Pancreas (tissue), 10 donors: ENCODE results near the gene IQCE. TPM values are rescaled to one million over a fixed set of nuclear protein-coding genes. Genes with fewer than 3 reads are reported as not detected.
A peak's percentile ranks its signal among the peaks of the same experiment; 100 is the strongest.

Experiments
- ATAC-seq, 4 donors: fragments of 200-7000 bp; cut with Tn5 transposase; one replicate each; pipeline versions ENCODE4 v1.8.0 to v1.9.1; 2020; ENCODE audit warnings: mild to moderate bottlenecking in 4 of 4, moderate library complexity in 4 of 4
- DNase-seq, 6 donors: peaks; one replicate each; pipeline ENCODE4 v3.0.0-alpha.2; 2020
- FAIRE-seq: peaks from 2 replicates; lab custom pipeline; 2012; peaks lifted over from hg19 to GRCh38; lab: Jason Lieb, UNC
- H3K27ac ChIP-seq, 4 donors: fragments of 200-600 bp; sonication (generic); 1 replicate in 3 of 4; 2 replicates in 1 of 4; pipeline versions ENCODE4 v1.5.0 to v1.8.0; 2020
- H3K27me3 ChIP-seq, 4 donors: fragments of 200-600 bp; one replicate each; pipeline ENCODE4 v1.8.0; 2021
- H3K36me3 ChIP-seq, 3 donors: fragments of 200-600 bp; sonication (generic) in 1 of 3; one replicate each; pipeline versions ENCODE4 v1.5.0 to v1.8.0; 2020 to 2021
- H3K4me1 ChIP-seq, 3 donors: fragments of 200-600 bp; one replicate each; pipeline ENCODE4 v1.8.0; 2021
- H3K4me3 ChIP-seq, 4 donors: fragments of 200-600 bp; sonication (generic) in 2 of 4; one replicate each; pipeline versions ENCODE4 v1.5.0 to v1.8.0; 2020 to 2021
- H3K9me3 ChIP-seq, 4 donors: fragments of 200-600 bp; one replicate each; pipeline ENCODE4 v1.8.0; 2021
- CTCF ChIP-seq, 4 donors: fragments of 200-600 bp; sonication (generic) in 3 of 4; IDR thresholded peaks; one replicate each; pipeline versions ENCODE4 v1.5.0 to v1.8.0; 2021; ENCODE audit warnings: antibody characterized with exemption in 4 of 4
- WGBS, 2 donors: extraction: QIAGEN DNeasy Blood & Tissue Kit; methylation state at CpG; one replicate each; pipeline ENCODE4 v1.1.7; 2013; 5-methylcytosine and 5-hydroxymethylcytosine counted together
- intact Hi-C, 3 donors: fragments of 100-400 bp; cut with DNase I; formaldehyde crosslinking; loops; one replicate each; pipeline versions ENCODE4 v1.11.1 to v1.14.2; 2022
- polyA plus RNA-seq, 2 donors: library from polyadenylated mRNA; stranded (reverse); fragments of 200-250 nt; gene quantifications; one replicate each; pipeline ENCODE4 v1.2.3, GENCODE V29; 2013
- total RNA-seq, 6 donors: library from RNA; stranded (reverse); fragmentation: NEBNext Ultra II Directional in 4 of 6; extraction: Animal tissue kit (Norgen Biotek cat#: 25700) in 4 of 6; gene quantifications; one replicate each; pipeline versions ENCODE4 v1.2.1 to v1.2.4, GENCODE V29; 2021 to 2023
- donor health status: healthy with polysubstance abuse.
- donor health status: DM: no; HTN: no; CAD: no; lungs with moderate emphysema.
- donor health status: DM: no; HTN: no; CAD: no.
- donor health status: control.
- donor health status: control.
- donor health status: Bipolar disorder and iron deficiency.
- donor health status: DM: yes; HTN: yes; CAD: no.
- donor health status: DM: no; HTN: no; CAD: no.
- donor health status: DM: no; HTN: no; CAD: no.
- donor health status: DM: yes; HTN: yes; CAD: no.

IQCE gene
- total and polyA plus RNA-seq, 8 donors: 8.8 to 14.1 (median 10.9) TPM

DNA sequence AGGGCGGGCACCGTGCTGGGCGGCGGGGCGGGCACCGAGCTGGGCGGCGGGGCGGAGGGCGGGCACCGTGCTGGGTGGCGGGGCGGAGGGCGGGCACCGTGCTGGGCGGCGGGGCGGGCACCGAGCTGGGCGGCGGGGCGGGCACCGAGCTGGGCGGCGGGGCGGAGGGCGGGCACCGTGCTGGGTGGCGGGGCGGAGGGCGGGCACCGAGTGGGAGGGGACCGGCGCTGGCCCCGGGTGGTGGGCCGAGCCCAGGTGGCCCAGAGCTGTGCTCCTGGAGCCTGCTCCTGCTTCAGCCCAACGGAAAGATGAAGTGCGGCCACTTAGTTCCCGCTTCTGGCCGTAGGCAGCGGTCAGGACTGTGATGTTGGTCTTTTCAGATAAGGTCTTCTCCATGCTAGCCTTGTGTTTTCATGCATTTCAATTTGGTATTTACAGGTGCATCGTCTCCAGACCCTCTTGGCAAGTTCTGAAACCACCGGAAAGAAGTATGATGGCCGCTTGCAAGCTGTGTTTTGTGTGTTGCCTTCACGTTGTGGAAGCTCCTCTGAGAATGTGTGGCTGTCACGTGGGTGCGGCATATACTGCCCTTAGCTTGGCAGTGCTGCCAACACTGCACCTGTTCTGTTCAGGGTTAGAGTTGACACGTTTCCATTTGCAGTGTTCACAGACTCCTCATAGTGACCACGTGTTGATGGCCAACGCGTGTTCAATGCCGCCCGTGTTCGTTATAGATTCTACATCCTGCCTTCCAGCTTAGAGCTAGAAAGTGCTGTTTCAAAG is 25.2 kb downstream of the IQCE start:
- Histone ChIP-seq H3K27ac (no peak overlapping the region), H3K4me3 (no peak overlapping the region), H3K36me3 (peaks cover 0 to 9% (median 0%) of the 10 kb centered on the region in 3 donors), H3K4me1 (no peaks in the 10 kb centered on the region), H3K9me3 (no peaks in the 10 kb centered on the region), H3K27me3 (no peaks in the 10 kb centered on the region)
- no peak for TF ChIP-seq CTCF (IDR thresholded peaks at IDR 0.05)
- FAIRE-seq: no peak
- 66 to 79% methylated on average over 32 to 49 of the region's 54 CpGs for WGBS, 2 donors
- intact Hi-C loops: no loop called here
- peak; percentile 38 to 93 (median 88) for ATAC-seq
- DNase-seq: peak in 4 of 6 donors; percentile 37 to 72 (median 49)

GRCh38 chr7:2585446-2585845 is 26.7 kb downstream of the IQCE start:
- intact Hi-C loops: no loop called here
- Histone ChIP-seq H3K27ac (no peak overlapping the region), H3K4me1 (no peaks in the 10 kb centered on the region), H3K27me3 (no peaks in the 10 kb centered on the region), H3K4me3 (no peak overlapping the region), H3K36me3 (peaks cover 0 to 9% (median 0%) of the 10 kb centered on the region in 3 donors), H3K9me3 (no peaks in the 10 kb centered on the region)
- FAIRE-seq (no peak), ATAC-seq (no peak), DNase-seq (no peak)
- 86 to 87% methylated on average over 19 of the region's 19 CpGs for WGBS, 2 donors
- no peak for TF ChIP-seq CTCF (IDR thresholded peaks at IDR 0.05)

- H3K9me3 ChIP-seq: no peaks in the 10 kb centered on the region
- ATAC-seq: no peak
- peaks cover 0 to 9% (median 0%) of the 10 kb centered on the region in 3 donors for H3K36me3 ChIP-seq
- no peak for TF ChIP-seq CTCF (IDR thresholded peaks at IDR 0.05)
- H3K27ac ChIP-seq: no peak overlapping the region
- no peaks in the 10 kb centered on the region for H3K4me1 ChIP-seq
- FAIRE-seq: no peak
- no peak overlapping the region for H3K4me3 ChIP-seq
- no peaks in the 10 kb centered on the region for H3K27me3 ChIP-seq
- WGBS, 2 donors: 93 to 95% methylated on average over 24 of the region's 24 CpGs
- no peak for DNase-seq
- intact Hi-C loops: no loop called here
Measured at GRCh38 chr7:2586326-2587020, 27.7 kb downstream of the IQCE start.

GRCh38 chr7:2587134-2587533 is 28.4 kb downstream of the IQCE start:
- H3K4me1 ChIP-seq: no peaks in the 10 kb centered on the region
- TF ChIP-seq CTCF (IDR thresholded peaks at IDR 0.05): no peak
- intact Hi-C loops: no loop called here
- H3K27me3 ChIP-seq: no peaks in the 10 kb centered on the region
- H3K9me3 ChIP-seq: no peaks in the 10 kb centered on the region
- no peak for ATAC-seq
- 94 to 95% methylated on average over 9 of the region's 9 CpGs for WGBS, 2 donors
- H3K4me3 ChIP-seq: no peak overlapping the region
- H3K36me3 ChIP-seq: peaks cover 0 to 9% (median 0%) of the 10 kb centered on the region in 3 donors
- DNase-seq: no peak
- FAIRE-seq: no peak
- H3K27ac ChIP-seq: no peak overlapping the region
